Hindlimb muscle (tissue), 1 donor: ENCODE data around the gene PUS3. TPM values are rescaled to one million over a fixed set of nuclear protein-coding genes. Genes with fewer than 3 reads are reported as not detected.
A peak's percentile ranks its signal among the peaks of the same experiment; 100 is the strongest.

Experiments used
- DNase-seq: peaks from one replicate; pipeline ENCODE4 v3.0.0-alpha.2; 2013
- polyA plus RNA-seq: library from polyadenylated mRNA; unstranded; fragments of 120-200 nt; gene quantifications from one replicate; pipeline ENCODE4 v1.2.1, GENCODE V29; 2013; ENCODE audit not compliant: insufficient read length

The PUS3 gene, protein sequence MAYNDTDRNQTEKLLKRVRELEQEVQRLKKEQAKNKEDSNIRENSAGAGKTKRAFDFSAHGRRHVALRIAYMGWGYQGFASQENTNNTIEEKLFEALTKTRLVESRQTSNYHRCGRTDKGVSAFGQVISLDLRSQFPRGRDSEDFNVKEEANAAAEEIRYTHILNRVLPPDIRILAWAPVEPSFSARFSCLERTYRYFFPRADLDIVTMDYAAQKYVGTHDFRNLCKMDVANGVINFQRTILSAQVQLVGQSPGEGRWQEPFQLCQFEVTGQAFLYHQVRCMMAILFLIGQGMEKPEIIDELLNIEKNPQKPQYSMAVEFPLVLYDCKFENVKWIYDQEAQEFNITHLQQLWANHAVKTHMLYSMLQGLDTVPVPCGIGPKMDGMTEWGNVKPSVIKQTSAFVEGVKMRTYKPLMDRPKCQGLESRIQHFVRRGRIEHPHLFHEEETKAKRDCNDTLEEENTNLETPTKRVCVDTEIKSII
- polyA plus RNA-seq = 8.9 TPM

DNA sequence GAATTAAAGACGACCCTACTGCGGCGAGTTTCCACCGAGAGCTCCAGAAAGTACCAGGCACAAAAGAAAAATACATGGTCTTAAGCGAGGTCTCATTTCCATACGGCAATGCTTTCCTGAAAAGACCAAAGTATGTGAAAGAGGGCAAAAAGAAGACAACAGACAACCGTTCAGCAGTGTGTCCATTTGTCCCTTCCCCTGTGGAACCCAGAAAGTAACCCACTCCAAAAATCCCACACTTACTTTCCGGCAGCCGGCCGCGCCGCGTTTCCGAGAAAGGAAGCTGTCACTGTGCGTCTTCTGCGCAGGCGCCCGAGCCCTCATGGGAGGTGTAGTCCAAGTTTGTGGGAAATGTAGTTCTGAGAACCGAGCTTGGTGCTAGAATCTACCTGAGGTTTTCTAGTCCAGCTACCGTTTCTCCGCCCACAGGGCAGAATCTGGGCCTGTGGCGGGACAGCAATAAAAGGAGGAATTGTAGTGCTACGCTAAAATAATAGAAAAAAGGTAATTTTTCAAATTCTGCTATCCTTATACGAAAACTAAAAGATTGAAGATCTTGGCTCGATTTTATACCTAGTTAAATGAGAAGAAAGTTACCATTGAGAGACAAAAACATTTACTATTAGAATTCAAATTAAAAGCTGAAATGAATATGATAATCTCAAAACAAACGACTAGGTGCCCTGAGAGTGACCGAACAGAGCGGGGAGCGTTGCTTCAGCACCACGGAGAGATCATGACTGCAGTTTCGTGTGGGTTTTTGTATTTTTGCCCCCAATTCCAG is at the start of gene PUS3:
TSS of gene PUS3 (minus strand) at position 280 of the 784 bp plus-strand sequence. CDS start 6,922 bp downstream, outside the sequence.
- DNase-seq = peak; percentile 90

DNA sequence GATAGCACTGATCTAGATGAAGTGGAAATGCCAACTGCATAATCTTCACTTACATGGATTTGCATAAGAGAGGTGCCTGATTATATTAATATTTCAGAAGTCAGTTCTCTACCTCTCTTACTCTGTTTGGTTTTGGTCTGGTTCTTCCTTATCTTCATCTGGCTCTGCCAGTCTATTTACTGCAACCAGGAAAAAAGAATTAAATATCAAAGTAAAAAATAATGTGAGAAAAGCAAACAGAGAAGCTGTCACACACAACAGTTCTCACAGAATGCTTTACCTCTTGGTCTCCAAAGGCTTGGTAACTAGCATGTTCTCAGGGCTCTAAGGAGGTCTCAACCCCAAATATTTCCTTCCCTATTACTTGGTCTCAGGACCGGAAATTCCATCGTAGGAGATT is 49.6 kb upstream of the PUS3 start:
- DNase-seq = no peak

DNA sequence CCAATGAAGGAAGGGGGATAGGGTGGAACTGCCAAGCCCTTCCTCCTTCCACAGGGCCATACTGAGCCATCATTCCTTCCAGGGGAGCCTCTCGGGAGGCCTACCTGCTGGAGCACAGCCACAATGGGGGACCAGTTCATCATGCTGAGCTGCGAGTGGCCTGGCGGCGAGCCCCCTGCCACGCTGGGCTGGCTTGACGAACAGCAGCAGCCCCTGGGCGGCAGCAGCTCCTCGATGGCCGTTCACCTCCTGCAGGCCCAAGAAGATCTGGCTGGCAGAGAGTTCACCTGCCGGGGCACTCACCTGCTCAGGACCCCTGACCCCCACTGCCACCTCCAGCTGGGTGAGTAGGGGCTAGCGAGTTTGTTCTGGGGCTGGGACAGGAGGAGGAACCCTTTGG is 48.7 kb upstream of the PUS3 start:
- no peak for DNase-seq

DNA sequence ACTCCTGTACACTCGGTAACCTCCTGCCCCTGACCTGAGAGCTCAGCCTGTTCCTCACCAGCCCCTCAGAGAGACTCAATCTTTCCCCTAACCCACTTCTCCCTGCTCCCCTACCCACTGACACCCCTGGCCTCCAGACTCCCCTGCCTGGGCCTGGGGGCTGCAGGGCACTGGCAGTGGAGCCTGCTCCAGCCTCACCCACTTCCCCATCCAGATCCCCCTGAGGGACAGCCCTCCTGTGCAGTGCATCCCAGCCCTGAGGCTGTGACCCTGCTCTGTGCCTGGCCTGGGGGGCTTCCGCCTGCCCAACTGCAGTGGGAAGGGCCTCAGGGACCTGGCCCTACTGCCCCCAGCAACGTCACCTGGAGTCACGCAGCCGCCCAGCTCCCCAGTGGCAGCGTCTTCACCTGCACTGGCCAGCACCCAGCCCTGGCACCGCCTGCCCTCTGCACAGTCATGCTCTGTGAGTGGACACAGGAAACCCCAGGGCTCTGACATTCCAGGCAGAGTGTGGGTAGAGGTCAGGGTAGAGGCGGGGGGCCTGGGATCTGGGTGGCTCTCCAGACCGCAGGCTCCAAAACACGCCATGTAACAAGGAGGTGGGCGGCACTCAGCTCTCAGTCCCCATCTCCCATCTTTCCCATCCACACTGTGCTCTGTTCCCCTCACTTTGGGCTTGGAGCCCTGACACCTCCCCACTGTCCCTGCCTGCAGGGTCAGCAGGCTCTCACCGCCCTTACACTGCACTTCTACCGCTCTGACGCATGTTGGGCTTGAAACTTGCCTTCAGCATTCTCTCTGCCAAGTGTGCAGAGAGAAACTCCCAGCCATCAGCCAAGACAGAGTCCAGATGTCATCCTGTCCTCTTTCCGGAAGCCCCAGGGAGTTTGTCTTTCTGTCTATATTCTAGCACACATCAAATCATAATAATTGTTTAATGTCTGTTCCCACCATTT is 48.0 kb upstream of the PUS3 start:
- DNase-seq = peak; percentile 84

DNA sequence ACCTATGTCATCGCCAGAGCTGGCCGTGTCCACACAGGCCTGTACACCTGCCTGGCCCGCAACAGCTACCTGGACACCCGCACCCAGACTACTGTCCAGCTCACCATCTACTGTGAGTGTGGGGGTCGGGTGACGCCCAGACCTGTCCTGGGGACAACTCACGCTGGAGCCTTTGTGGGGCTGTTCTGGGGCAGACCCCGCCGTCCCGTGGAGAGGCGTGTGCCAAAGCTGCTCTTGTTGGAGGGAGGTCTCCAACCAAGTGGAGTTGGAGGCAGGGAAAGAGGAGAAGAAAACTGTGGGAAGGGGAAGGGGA is 47.1 kb upstream of the PUS3 start:
- no peak for DNase-seq

DNA sequence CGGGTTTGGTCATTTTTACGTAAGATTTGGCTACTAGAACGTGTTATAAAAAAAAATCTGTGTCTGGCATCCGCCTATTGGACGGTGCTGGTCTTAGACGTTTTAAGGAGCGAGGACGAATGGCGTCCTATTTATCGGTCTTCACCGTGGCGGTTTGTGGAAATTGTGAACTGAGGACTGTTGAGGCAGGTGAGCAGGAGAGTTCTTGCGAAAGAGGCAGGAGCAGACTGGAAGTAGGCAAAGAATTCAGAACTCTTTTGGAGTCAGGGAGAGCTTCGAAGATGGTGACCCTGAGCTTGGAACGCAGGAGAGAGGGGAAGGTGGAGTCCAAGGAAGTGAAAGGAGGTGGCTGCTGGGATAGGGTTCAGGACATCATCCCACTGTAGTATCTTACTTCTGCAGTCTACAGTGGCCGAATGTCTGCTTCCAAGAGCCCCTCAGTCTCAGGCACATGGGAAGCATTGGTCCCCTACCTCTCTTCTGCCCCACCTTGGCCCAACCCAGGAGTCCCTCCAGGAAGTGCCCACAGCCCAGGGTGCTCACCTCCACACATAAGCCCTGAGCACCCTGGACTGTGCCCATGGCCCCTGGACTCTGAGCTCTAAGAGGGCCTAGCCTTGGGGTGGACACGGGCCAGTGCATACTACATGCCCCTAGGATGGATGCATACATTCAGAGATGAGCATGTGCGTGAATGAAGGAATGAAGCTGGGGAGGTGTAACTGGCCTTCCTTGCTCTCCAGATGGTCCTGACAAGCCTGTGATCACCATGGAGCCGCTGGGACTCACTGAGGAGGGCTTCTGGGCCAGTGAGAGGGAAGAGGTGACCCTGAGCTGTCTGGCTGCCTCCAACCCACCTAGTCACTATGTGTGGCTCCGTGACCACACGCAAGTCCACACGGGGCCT is 46.5 kb upstream of the PUS3 start:
- no peak for DNase-seq

DNA sequence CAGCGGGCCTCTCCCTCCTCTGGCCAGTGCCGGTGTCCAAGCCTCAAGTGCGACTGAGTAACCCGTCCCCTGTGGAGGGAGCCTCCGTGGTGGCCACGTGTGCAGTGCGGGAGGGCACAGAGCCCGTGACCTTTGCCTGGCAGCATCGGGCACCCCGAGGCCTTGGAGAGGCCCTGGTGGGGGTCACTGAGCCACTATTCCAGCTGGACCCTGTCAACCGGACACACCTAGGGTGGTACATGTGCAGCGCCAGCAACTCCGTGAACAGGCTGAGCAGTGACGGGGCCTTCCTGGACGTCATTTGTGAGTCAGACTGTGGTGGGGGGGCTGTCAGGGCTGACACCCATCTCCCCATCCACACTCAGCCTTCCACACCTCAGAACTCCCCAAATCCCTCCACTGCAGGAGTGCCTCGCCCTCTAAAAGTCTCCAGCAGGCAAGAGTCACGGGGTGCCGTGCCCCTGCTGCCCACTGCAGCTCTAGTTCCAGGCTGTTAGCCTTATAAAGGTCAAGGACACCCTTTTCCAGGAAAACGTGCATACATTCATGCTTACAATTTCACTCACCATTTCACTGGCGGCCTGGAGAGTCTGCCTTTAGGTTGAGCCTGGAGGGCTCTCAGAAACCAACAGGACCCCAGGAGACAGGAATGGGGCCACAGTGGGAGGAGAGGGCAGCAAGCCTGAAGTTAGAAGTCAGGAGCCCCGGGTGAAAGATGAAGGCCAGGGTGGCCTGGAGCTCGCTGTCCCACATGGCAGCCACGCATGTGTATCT is 45.5 kb upstream of the PUS3 start:
- no peak for DNase-seq

DNA sequence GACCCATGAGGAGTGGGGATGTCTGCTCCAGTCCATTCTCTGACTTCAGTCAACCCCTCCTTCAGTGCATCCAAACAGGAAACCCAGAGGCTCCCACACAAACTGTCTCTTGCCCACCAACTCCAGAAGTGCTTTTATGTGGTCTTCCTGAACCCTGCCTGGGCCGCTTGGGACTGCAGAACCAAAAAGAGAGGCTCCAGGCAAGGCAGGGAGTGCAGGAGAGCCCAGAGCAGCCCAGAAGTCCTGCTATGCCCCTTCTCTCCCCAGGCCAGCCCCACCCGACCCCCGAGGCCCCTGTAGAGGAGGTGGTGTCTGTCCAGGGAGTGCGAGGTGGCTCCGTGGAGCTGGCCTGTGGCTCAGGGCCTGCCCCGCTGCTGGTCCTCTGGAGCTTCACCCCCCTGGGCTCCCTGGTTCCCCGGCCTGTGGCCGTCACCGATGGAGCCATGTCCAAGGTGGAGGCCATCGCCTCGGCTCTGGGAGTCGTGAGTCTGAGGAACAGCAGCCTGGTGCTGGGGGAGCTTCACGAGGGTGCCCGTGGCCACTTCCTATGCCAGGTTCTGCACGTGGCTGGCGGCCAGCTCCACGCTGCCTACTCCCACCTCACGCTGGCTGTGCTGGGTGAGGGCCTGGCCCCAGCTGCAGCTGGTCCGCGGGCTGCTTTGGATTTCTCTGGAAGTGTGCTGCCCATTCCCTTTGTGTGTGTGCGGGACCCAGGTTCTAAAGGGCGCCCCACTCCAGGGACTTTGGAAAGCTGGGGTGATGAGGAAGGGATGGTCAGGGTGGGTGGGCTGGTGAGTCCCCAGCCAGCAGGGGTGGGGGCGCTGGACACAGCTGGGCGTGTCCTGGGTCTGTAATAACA is 44.6 kb upstream of the PUS3 start:
- DNase-seq = no peak

DNA sequence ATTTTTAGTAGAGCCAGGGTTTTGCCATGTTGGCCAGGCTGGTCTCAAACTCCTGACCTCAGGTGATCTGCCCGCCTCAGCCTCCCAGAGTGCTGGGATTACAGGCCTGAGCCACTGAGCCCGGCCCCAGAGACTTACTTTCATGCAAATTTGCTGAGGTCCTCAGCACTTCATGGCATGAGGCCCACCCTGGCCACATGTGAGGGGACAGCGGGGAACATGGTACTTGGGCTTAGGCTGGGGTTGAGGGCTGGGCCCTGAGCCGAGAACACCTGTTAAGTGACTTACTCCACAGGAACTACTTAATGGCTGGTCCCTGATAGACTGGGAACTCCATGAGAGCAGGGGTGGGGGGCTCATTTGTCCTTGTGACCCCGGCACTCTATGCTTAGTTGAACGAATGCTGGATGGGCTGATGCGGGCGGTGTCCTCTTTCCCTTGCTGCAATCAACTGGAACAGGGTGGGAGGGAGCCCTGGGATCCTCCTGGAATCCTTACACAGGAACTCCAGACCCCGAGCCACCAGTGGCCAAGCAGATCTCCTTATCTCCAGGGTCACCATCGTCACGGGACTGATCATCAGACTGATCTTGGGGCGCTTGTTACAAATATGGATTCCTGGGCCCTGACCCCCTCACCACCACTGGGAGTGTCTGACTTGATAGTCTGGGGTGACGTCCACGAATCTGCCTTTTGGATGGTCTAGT is 43.9 kb upstream of the PUS3 start:
- no peak for DNase-seq

DNA sequence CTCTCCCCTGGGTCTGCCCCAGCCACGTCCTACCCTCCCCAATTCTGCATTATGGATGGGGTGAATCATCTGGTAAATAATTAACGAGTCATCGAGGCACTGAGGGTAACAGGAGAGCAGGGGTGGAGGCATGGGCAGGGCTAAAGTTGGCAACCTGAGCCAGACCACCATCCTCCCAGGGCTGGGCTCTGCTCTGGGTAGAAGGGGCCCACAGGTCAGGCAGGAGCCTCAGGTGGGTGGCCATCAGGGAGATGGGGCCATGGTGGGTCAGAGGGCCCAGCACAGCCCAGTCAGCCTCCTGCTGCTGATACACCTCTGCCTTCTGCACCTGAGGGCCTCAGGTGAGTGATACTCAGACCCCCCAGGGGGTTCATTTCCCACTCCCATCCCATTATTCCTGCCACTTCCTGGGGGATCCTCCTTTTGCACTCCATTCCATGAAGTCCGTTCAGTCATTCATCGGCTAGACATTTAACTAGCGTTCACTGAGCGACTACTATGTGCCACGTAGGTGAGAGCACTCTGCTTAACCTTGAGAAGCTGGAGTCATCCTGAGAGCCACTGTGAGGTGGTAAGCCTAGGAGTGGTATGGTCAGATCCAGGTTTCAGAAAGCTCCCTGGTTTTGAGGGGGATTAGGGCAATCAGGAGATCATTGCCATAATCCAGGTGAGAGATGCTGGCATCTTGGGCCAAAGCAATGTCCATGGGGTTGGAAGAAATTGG is 43.0 kb upstream of the PUS3 start, which contains the start of gene VSIG10L2:
TSS of gene VSIG10L2 (plus strand) at position 248 of the 724 bp plus-strand sequence. CDS start at position 260, 12 bp downstream.
- DNase-seq = no peak

DNA sequence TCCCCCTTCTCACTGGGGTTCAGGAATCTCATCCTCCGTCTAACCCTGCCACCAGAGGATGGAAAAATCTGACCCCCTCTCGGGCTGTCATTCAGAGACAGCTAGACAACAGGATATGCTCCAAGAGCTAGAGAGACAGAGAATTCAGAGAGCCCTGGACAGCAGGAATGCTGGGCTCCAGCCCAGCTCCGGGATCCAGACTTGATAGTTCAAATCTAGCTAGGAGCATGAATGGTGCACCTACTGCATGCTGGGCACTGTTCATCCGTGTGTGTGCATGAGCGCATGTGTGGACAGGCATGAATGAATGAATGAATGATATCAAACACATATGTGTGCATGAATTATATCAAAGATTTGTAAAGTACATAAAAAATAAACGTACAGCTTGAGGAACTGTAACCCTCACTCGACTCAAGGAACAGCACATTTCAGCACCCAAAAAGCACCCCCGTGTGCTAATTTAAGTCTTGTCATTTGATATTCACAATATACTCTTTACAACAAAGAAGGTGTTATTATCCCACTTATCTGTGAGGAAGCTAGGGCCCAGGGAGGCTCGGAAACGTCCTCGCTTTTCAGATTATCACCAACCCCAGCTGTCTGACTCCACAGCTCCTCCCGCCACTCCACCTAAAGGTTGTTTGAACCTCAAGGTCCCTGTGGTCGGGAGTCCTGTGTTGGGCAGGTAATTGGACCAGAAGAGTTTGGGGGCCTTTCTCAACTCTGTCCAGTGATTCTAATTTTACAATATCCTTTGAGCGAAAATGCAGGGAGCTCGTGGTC is 42.2 kb upstream of the PUS3 start:
- DNase-seq = no peak

DNA sequence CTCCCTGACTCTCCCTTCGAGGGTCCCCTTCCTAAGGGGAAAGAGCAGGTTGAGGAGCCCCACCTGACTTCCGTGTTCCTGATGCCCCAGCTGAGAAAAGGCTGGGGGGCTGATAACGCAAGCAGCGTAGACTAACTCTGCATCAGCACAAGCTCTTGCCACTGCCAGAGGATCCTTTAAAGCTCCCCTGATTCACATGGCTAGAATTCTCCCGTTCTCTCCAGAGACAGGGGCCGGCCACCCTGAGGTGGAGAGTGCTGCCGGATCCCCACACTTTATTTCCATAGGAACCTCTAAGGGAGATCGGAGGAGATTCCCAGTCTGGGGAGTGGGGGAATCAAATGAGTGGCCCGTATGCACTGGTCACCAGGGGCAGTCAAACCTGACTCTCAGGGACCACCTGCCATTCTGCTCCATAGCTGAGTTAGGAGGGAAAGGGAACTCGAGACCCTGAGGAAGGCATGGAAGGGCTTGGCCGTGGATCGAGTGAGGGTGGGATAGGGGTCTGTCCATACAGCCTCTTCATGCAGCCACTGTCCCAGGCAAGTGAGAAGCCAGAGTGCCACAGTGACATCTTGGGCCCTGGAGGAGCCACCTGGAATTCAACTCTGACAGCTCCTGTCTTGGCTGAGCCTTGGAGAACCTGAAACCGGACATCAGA is 41.5 kb upstream of the PUS3 start:
- no peak for DNase-seq

DNA sequence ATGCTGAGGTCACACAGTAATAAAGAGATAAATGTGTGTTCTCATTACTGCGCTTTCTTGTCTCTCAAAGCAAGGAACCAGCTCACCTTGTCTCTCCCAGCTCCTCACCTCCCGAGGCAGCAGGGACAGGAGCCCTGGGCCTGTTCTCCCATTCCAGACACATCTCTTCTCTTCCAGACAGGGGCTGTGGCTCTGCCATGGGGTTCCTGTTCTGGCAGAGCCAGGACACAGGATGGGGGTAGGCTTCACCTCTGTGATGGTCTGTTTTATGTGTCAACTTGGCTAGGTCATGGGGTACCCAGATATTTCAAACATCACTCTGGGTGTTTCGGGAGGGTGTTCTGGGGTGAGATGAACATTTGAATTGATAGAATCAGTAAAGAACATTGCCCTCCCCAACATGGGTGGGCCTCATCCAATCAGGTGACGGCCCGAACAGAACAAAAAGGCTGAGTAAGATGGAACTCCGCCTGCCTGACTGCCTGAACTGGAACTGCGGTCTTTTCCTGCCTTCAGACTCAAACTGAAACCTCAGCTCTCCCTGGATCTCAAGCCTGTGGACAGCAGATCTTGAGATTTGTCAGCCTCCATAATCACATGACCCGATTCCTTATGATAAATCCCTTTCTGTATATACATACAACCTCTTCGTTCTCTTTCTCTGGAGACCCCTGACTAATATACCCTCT is 40.8 kb upstream of the PUS3 start:
- DNase-seq = no peak

DNA sequence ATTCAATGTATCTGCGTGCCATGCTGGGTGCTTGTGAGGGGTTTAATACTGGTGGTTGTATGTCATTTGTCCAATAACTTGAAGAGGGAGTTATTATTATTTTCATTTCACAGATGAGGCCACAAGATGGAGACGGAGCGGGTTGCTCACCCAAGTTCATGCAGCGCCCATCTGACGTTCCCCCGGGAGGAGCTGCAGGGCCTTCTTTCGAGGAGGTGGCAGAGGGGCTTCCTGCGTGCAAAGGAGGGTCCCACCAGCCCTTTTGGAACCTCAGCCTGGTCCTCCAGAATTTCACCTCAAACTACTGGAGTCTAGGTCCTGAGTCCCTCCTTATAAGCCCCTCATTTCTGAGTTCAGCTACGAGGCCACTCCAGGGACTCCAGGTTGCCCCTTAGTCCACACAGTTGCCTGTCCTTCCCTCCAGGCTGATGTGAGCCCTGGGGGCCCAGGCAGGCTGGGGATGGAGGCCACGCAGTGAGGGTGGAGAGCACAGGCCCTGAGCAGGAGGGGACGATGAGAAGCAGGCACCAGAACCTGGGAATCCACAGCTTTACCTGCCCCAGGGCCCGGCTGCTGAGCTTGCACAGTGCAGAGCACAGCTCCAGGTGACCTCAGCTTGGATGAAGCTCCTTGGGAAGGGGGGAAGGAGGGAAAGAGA is 39.9 kb upstream of the PUS3 start:
- DNase-seq = no peak
